Epithelial cell of esophagus (primary cell): Measurements from ENCODE around the gene TDRD9.
A peak's percentile ranks its signal among the peaks of the same experiment; 100 is the strongest.

Experiments used
- DNase-seq: peaks from one replicate; pipeline ENCODE4 v3.0.0; 2010; ENCODE audit warnings: low read depth
- H3K4me3 ChIP-seq: 2 replicates; pipeline ENCODE4 v1.5.1; 2011; ENCODE audit warnings: mild to moderate bottlenecking, low read length, control low read depth
- TF ChIP-seq, protein P1 (sequence below): IDR thresholded peaks from 2 replicates; pipeline ENCODE4 v1.5.1; 2011; ENCODE audit warnings: low read depth, mild to moderate bottlenecking, low read length, control low read depth, inconsistent platforms; ENCODE audit not compliant: insufficient read depth; ENCODE audit errors: missing control alignments

Gene TDRD9

DNA sequence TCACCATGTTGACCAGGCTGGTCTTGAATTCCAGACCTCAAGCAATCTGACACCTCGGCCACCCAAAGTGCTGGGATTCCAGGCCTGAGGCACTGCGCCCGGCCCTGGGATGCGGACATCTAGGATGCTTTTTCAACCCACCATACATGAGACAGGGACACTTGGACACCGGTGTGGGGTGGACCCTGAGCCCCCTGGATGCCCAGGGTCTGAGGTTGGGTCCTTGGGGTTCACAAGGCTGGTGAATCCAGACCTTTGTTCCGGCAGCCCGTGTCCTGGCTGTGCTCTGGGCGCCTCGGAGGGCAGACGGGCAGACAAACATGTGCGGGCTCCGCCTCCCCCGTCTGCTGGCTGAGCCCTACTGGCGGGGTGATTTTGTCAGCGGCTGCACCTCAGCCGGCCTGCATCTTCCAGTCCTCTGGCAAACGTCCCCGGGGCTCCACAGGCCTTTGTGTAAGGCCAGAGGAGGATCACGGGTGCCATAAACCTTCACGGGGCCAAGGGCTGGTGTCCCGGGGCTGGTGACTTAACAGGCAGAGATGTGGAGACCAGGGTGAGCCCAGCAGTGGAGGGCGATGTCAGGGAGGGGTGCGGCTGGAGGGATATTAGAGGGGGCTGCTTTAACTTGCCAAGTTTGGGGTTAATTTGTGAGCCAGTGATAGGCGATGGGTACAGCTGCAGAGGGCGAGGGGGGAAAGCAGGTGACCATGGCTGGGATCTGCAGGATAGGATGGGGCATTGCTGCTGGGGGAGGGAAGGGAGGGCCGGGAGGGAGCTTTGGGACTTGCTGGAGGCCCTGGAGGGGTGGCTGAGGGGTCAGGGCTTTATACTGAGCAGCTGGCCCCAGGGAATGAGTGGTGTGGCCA lies 163.0 kb downstream of the TDRD9 start:
- no peak for DNase-seq
- TF ChIP-seq, protein P1, sequence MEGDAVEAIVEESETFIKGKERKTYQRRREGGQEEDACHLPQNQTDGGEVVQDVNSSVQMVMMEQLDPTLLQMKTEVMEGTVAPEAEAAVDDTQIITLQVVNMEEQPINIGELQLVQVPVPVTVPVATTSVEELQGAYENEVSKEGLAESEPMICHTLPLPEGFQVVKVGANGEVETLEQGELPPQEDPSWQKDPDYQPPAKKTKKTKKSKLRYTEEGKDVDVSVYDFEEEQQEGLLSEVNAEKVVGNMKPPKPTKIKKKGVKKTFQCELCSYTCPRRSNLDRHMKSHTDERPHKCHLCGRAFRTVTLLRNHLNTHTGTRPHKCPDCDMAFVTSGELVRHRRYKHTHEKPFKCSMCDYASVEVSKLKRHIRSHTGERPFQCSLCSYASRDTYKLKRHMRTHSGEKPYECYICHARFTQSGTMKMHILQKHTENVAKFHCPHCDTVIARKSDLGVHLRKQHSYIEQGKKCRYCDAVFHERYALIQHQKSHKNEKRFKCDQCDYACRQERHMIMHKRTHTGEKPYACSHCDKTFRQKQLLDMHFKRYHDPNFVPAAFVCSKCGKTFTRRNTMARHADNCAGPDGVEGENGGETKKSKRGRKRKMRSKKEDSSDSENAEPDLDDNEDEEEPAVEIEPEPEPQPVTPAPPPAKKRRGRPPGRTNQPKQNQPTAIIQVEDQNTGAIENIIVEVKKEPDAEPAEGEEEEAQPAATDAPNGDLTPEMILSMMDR, result no peak
- H3K4me3 ChIP-seq, result no peak overlapping the region

DNA sequence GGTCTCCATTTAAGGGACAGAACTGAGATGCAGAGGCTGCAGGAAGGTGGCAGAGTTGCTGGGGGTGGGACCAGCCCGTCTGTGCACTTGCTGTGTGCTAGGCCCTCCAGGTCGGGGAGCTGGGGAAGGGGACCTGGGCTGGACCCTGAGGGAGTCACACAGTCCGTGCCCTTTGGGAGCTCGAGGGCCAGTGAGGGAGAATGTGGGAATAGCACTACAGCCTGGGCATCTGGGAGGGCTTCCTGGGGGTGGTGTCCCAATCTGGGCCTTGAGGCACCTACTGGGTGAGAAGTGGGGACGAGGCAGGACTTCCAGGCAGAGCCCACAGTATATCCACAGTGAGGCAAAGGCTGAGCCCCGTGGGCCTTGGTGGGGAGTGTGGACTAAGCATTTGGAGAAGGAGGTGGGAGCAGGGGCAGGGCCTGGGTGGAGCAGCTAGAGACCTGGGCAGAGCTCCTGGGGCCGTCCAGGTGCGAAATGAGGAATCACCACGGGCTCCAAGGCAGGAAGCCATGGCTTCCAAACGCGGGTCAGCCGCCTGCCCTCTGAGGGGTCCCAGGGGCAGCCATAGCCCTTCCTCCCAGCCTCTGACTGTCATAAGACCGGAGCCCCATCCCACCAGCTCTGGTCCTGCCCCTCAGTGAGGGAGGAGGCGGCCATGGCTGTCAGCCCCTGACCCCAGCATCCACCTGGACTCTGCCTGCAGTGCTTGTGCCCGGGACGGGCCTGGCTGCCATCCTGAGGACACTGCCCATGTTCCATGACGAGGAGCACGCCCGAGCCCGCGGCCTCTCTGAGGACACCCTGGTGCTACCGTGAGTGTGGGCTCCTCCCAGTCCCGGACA lies 163.9 kb downstream of the TDRD9 start:
- no peak overlapping the region for H3K4me3 ChIP-seq
- no peak for DNase-seq
- TF ChIP-seq, protein P1, result no peak

DNA sequence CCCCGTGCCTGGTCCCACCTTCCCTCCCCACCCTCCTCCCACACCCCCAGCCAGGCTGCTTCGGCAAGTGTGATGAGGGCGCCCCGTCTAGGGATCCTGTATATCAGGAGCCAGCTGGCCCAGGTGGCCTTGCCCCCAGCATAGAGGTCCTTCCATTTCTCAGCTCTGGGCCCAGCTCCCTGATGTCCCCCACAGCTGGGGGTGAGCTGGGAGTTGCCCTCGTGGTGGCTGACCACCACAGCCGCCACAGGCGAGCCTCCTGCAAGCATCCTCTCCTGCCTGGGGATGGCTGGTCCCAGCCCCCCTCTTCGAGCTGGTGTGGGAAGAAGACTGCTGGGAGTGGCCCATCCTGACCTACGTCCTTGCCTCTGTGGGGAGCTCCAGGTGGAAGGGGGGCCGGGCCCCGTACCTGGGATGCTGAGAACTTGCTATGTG lies 164.7 kb downstream of the TDRD9 start:
- no peak for DNase-seq
- TF ChIP-seq, protein P1, result no peak
- no peak overlapping the region for H3K4me3 ChIP-seq

DNA sequence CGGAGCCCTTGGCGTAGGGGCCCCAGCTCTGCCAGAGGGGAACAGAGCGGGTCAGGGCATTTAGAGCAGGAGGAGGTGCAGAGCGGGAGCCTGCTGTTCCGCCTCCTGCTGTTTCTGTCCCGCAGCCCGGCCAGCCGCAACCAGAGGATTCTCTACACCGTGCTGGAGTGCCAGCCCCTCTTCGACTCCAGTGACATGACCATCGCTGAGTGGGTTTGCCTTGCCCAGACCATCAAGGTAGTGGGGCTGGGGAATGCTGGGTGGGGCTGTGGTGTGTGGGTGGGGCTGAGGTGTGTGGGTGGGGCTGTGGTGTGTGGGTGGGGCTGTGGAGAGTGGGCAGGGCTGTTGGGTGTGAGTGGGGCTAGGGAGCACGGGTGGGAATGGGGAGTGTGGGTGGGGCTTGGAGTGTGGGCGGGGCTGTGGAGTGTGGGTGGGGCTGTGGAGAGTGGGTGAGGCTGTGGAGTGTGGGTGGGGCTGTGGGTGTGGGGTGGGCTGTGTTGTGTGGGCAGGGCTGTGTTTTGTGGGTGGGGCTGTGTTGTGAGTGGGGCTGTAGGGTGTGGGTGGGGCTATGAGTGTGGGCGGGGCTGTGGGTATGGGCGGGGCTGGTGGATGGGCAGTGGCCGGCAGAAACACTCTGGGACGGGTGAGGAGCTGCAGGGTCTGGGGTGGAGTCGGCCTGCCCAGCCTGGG lies 165.3 kb downstream of the TDRD9 start:
- TF ChIP-seq, protein P1, result no peak
- no peak for DNase-seq
- H3K4me3 ChIP-seq, result no peak overlapping the region

DNA sequence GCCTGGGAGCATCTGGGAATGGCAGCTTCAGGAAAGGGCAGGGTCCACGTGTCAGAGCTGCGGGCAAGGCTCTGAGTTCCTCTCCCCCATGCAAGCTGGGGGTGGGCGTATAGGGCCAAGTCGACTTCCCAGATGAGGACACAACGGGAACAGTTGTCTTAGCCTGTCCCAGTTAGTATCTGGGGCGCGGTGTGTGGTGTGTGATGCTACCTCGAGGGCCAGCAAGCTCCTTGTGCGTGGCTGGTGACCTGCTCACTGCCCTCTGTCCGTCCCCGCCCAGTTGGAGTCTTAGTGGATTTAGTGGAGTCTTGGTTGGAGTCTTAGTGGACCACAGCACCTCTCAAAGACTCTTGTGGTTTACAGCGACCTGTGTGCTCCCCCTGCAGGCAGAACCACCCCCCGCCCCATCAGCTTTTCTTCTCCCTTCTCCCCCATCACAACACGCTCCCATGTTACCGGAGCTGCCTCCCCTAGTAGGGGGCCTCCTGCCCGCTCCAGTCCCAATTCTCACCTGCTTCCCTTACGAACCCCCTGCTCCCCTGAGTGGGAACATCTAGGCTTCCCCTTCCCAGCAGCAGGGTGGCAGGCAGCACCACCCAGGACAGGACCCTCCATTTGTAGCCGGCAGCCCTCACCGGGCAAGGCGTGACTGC lies 165.9 kb downstream of the TDRD9 start:
- TF ChIP-seq, protein P1, result no peak
- no peak for DNase-seq
- H3K4me3 ChIP-seq, result no peak overlapping the region

DNA sequence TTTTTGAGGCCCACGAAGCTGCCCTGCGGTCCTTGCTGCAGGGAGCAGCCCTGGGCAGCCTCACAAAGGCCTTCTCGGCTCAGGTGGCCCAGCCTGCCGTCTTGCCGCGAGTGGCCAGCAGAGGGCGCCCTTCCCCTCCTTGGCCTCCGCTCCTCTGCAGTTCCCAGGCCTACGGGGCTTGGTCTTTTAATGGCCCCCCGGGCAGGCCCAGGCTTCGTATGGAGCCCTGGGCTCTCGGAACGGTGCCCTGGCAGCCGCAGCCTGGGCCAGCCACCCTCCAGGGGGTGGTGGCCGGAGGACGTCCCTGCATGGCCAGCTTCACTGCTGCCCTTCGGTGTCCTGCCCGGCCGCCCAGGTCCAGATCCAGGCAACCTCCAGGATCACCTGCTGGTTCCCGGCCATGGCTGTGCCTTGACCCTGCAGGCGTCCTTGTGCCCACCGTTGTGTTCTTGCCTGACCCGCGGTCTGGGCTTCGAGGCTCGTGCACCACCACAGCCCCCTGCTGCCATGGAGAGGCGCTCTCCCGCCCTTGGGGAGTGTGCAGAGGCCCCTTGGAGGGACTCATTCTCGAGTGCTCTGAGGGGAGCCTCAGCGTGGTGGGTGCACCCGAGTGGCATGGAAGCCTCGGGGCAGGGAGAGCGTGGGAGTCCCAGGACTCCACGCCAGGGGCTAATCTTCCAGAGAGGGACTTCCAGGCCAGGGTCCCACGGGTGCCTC lies 166.6 kb downstream of the TDRD9 start:
- TF ChIP-seq, protein P1, result peak; percentile 79
- DNase-seq, result peak; percentile 49
- H3K4me3 ChIP-seq, result no peak overlapping the region
